Type B pancreatic cell (in vitro differentiated cells): Measurements from ENCODE around the gene TMIGD3. TPM values are rescaled to one million over a fixed set of nuclear protein-coding genes. Genes with fewer than 3 reads are reported as not detected.

Source experiments
- DNase-seq: peaks from one replicate; pipeline ENCODE4 v3.0.0; 2021; ENCODE audit warnings: mixed read lengths; ENCODE audit not compliant: unreplicated experiment; ENCODE audit errors: extremely low spot score
- H3K27ac Mint-ChIP-seq: 2 replicates; pipeline ENCODE4 v1.8.0; 2021; ENCODE audit warnings: mild to moderate bottlenecking, mixed read lengths
- H3K27me3 Mint-ChIP-seq: 2 replicates; pipeline ENCODE4 v1.8.0; 2021; ENCODE audit warnings: mixed read lengths
- H3K36me3 Mint-ChIP-seq: 2 replicates; pipeline ENCODE4 v1.8.0; 2021; ENCODE audit warnings: mixed read lengths
- H3K4me1 Mint-ChIP-seq: one replicate; pipeline ENCODE4 v1.8.0; 2021; ENCODE audit warnings: mixed read lengths; ENCODE audit not compliant: unreplicated experiment
- H3K4me3 Mint-ChIP-seq: 2 replicates; pipeline ENCODE4 v1.8.0; 2021; ENCODE audit warnings: mild to moderate bottlenecking, mixed read lengths
- H3K9me3 Mint-ChIP-seq: 2 replicates; pipeline ENCODE4 v1.8.0; 2021; ENCODE audit warnings: mixed read lengths
- CTCF ChIP-seq: fragments of 200-600 bp; sonication (generic); conservative IDR thresholded peaks from 2 replicates; pipeline ENCODE4 v1.5.0; 2021; ENCODE audit warnings: antibody characterized with exemption, mild to moderate bottlenecking
- total RNA-seq: library from RNA; stranded (reverse); gene quantifications from 2 replicates; pipeline ENCODE4 v1.2.1, GENCODE V29; 2021; ENCODE audit warnings: low replicate concordance

The TMIGD3 gene
- total RNA-seq, 1 donor from 2014 or later, result not detected

GRCh38 chr1:111480674-111481073 is 22.8 kb downstream of the TMIGD3 start:
- Mint-ChIP-seq H3K9me3 (no peaks in the 10 kb centered on the region), H3K4me3 (no peak overlapping the region), H3K36me3 (no peaks in the 10 kb centered on the region), H3K27me3 (no peaks in the 10 kb centered on the region), H3K4me1 (peaks cover 5% of the 10 kb centered on the region), H3K27ac (no peak overlapping the region)
- TF ChIP-seq CTCF, result no peak
- no peak for DNase-seq

- no peak overlapping the region for H3K27ac Mint-ChIP-seq
- DNase-seq, result no peak
- TF ChIP-seq CTCF, result no peak
- H3K27me3 Mint-ChIP-seq, result no peaks in the 10 kb centered on the region
- H3K4me3 Mint-ChIP-seq, result no peak overlapping the region
- peaks cover 5% of the 10 kb centered on the region for H3K4me1 Mint-ChIP-seq
- no peaks in the 10 kb centered on the region for H3K9me3 Mint-ChIP-seq
- H3K36me3 Mint-ChIP-seq, result peaks cover 5% of the 10 kb centered on the region
Measured at GRCh38 chr1:111476761-111477309, 26.6 kb downstream of the TMIGD3 start.

- Mint-ChIP-seq H3K4me1 (no peaks in the 10 kb centered on the region), H3K27ac (no peak overlapping the region), H3K27me3 (no peaks in the 10 kb centered on the region), H3K4me3 (no peak overlapping the region), H3K9me3 (no peaks in the 10 kb centered on the region), H3K36me3 (peaks cover 5% of the 10 kb centered on the region)
- no peak for DNase-seq
- no peak for TF ChIP-seq CTCF
Measured at GRCh38 chr1:111476214-111476613, 27.2 kb downstream of the TMIGD3 start.

- H3K27me3 Mint-ChIP-seq, result no peaks in the 10 kb centered on the region
- no peak overlapping the region for H3K4me3 Mint-ChIP-seq
Measured at GRCh38 chr1:111475701-111476100, 27.7 kb downstream of the TMIGD3 start.

GRCh38 chr1:111474521-111474920 is 28.9 kb downstream of the TMIGD3 start:
- TF ChIP-seq CTCF, result no peak
- no peaks in the 10 kb centered on the region for H3K27me3 Mint-ChIP-seq
- no peaks in the 10 kb centered on the region for H3K9me3 Mint-ChIP-seq
- DNase-seq, result no peak
- no peak overlapping the region for H3K27ac Mint-ChIP-seq
- no peak overlapping the region for H3K4me3 Mint-ChIP-seq
- H3K36me3 Mint-ChIP-seq, result peaks cover 5% of the 10 kb centered on the region
- no peaks in the 10 kb centered on the region for H3K4me1 Mint-ChIP-seq

More at GRCh38 chr1:111475701-111476100, 27.7 kb downstream of the TMIGD3 start:
- TF ChIP-seq CTCF, result no peak
- H3K9me3 Mint-ChIP-seq, result no peaks in the 10 kb centered on the region
- no peaks in the 10 kb centered on the region for H3K4me1 Mint-ChIP-seq
- H3K36me3 Mint-ChIP-seq, result peaks cover 5% of the 10 kb centered on the region
- H3K27ac Mint-ChIP-seq, result no peak overlapping the region
- no peak for DNase-seq

- Mint-ChIP-seq H3K27ac (no peak overlapping the region), H3K36me3 (peaks cover 5% of the 10 kb centered on the region), H3K9me3 (no peaks in the 10 kb centered on the region), H3K4me3 (no peak overlapping the region), H3K4me1 (no peaks in the 10 kb centered on the region), H3K27me3 (no peaks in the 10 kb centered on the region)
- no peak for TF ChIP-seq CTCF
- no peak for DNase-seq
Measured at GRCh38 chr1:111474106-111474505, 29.3 kb downstream of the TMIGD3 start.
